HEK293 (cell line): ENCODE data around the gene MGLL.

ENCODE experiments used
- BCL11B ChIP-seq: fragments of 450-650 bp; formaldehyde crosslinking; IDR thresholded peaks from 2 replicates; pipeline ENCODE4 v1.5.1; 2016; ENCODE audit warnings: low read depth, missing biosample characterization, missing genetic modification characterization
- CTCF ChIP-seq: fragments of 450-650 bp; formaldehyde crosslinking; IDR thresholded peaks from 2 replicates; pipeline ENCODE4 v1.5.1; 2016; ENCODE audit warnings: missing biosample characterization, missing genetic modification characterization
- SETDB1 ChIP-seq: IDR thresholded peaks from one replicate; pipeline ENCODE4 v1.6.1; 2017; ENCODE audit warnings: mild to moderate bottlenecking, low read length, moderate library complexity, mixed read lengths; ENCODE audit not compliant: insufficient read length
- YY2 ChIP-seq: fragments of 450-650 bp; formaldehyde crosslinking; IDR thresholded peaks from 2 replicates; pipeline ENCODE4 v1.5.1; 2016; ENCODE audit warnings: missing biosample characterization, missing genetic modification characterization
- ZBTB21 ChIP-seq: fragments of 450-650 bp; formaldehyde crosslinking; IDR thresholded peaks from 2 replicates; pipeline ENCODE4 v1.5.1; 2017; ENCODE audit warnings: missing biosample characterization, missing genetic modification characterization
- ZNF16 ChIP-seq: fragments of 450-650 bp; formaldehyde crosslinking; IDR thresholded peaks from 2 replicates; pipeline ENCODE4 v1.5.1; 2016; ENCODE audit warnings: low read depth, missing biosample characterization, missing genetic modification characterization
- ZNF175 ChIP-seq: fragments of 450-650 bp; formaldehyde crosslinking; IDR thresholded peaks from 2 replicates; pipeline ENCODE4 v1.5.1; 2016; ENCODE audit warnings: missing biosample characterization, missing genetic modification characterization
- ZNF274 ChIP-seq, 2 experiments: fragments of 200-500 bp in 1 of 2; fragments of 450-650 bp in 1 of 2; sonication (Bioruptor generic) in 1 of 2; formaldehyde crosslinking in 1 of 2; IDR thresholded peaks; 2 replicates each; pipeline versions ENCODE4 v1.5.1 to v1.6.1; 2014 to 2016; ENCODE audit warnings: borderline replicate concordance in 1 of 2, inconsistent platforms in 1 of 2, low read length in 1 of 2, missing biosample characterization in 1 of 2, missing genetic modification characterization in 1 of 2
- ZNF335 ChIP-seq: fragments of 450-650 bp; formaldehyde crosslinking; conservative IDR thresholded peaks from 2 replicates; pipeline ENCODE4 v1.5.1; 2016; ENCODE audit warnings: missing biosample characterization, missing genetic modification characterization
- ZNF423 ChIP-seq: fragments of 450-650 bp; formaldehyde crosslinking; IDR thresholded peaks from 2 replicates; pipeline ENCODE4 v1.5.1; 2016; ENCODE audit warnings: missing biosample characterization, missing genetic modification characterization
- ZNF473 ChIP-seq: fragments of 450-650 bp; formaldehyde crosslinking; IDR thresholded peaks from 2 replicates; pipeline ENCODE4 v1.5.1; 2017; ENCODE audit warnings: missing biosample characterization, missing genetic modification characterization
- ZNF621 ChIP-seq: fragments of 450-650 bp; formaldehyde crosslinking; IDR thresholded peaks from 2 replicates; pipeline ENCODE4 v1.5.1; 2017; ENCODE audit warnings: missing biosample characterization, missing genetic modification characterization
- ZNF792 ChIP-seq: fragments of 450-650 bp; formaldehyde crosslinking; IDR thresholded peaks from 2 replicates; pipeline ENCODE4 v1.5.1; 2016; ENCODE audit warnings: missing biosample characterization, missing genetic modification characterization
- TF ChIP-seq, protein P1 (sequence below): fragments of 450-650 bp; formaldehyde crosslinking; IDR thresholded peaks from 2 replicates; pipeline ENCODE4 v1.5.1; 2016; ENCODE audit warnings: missing biosample characterization, missing genetic modification characterization

DNA sequence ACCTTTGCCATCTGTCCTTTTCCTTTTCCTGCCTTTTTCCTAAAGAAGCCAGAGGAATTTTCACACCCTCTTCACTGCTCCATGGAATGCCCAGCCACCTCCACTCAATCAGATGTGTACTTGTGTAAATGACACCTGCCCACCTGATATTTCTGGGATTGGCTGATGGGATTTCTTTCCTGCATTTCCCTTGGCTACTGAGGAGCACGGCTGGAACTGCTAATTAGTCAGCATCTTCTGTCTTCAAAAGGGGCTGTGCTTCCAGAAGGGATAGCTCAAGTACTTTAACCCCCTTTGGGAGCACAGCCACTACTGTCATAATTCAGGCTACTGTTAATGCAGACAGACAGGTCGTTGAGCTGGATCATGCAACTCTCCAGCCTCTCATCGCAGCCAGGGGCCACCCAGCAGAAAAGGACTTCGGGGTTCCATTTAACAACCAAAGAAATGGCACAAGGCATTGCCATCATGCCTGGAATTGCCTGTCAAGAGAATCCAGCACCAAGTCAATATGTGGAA is 38.6 kb downstream of the MGLL start:
- TF ChIP-seq CTCF (tag by site-specific recombination): no peak
- TF ChIP-seq, protein P1, sequence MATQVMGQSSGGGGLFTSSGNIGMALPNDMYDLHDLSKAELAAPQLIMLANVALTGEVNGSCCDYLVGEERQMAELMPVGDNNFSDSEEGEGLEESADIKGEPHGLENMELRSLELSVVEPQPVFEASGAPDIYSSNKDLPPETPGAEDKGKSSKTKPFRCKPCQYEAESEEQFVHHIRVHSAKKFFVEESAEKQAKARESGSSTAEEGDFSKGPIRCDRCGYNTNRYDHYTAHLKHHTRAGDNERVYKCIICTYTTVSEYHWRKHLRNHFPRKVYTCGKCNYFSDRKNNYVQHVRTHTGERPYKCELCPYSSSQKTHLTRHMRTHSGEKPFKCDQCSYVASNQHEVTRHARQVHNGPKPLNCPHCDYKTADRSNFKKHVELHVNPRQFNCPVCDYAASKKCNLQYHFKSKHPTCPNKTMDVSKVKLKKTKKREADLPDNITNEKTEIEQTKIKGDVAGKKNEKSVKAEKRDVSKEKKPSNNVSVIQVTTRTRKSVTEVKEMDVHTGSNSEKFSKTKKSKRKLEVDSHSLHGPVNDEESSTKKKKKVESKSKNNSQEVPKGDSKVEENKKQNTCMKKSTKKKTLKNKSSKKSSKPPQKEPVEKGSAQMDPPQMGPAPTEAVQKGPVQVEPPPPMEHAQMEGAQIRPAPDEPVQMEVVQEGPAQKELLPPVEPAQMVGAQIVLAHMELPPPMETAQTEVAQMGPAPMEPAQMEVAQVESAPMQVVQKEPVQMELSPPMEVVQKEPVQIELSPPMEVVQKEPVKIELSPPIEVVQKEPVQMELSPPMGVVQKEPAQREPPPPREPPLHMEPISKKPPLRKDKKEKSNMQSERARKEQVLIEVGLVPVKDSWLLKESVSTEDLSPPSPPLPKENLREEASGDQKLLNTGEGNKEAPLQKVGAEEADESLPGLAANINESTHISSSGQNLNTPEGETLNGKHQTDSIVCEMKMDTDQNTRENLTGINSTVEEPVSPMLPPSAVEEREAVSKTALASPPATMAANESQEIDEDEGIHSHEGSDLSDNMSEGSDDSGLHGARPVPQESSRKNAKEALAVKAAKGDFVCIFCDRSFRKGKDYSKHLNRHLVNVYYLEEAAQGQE: no peak
- no peak for TF ChIP-seq SETDB1
- no peak for TF ChIP-seq BCL11B
- TF ChIP-seq ZNF274 (IDR thresholded peaks at IDR 0.05; ENCODE audit: low read length): no peak
- no peak for TF ChIP-seq ZNF274 (tag by site-specific recombination; IDR thresholded peaks at IDR 0.05; ENCODE audit: borderline replicate concordance)
- TF ChIP-seq ZNF621: no peak
- TF ChIP-seq ZNF423 (tag by site-specific recombination): no peak
- TF ChIP-seq ZNF473 (tag by site-specific recombination): no peak
- no peak for TF ChIP-seq ZNF792 (tag by site-specific recombination)
- no peak for TF ChIP-seq YY2
- TF ChIP-seq ZNF335 (tag by site-specific recombination): no peak
- TF ChIP-seq ZBTB21: no peak
- TF ChIP-seq ZNF175 (tag by site-specific recombination): no peak
- no peak for TF ChIP-seq ZNF16 (tag by site-specific recombination)
